Ishikawa (cell line): Measurements from ENCODE around the gene THAP3.

Source experiments
- EGR1 ChIP-seq: IDR thresholded peaks from 2 replicates; pipeline ENCODE4 v1.6.1; 2012
- EP300 ChIP-seq: IDR thresholded peaks from 2 replicates; pipeline ENCODE4 v1.6.1; 2012; ENCODE audit warnings: borderline replicate concordance
- NFIC ChIP-seq: IDR thresholded peaks from 2 replicates; pipeline ENCODE4 v1.6.1; 2012
- RAD21 ChIP-seq: IDR thresholded peaks from 2 replicates; pipeline ENCODE4 v1.6.1; 2012; ENCODE audit warnings: low read depth
- REST ChIP-seq: IDR thresholded peaks from 2 replicates; pipeline ENCODE4 v1.6.1; 2012; ENCODE audit warnings: low read depth, mild to moderate bottlenecking
- TAF1 ChIP-seq: IDR thresholded peaks from 2 replicates; pipeline ENCODE4 v1.6.1; 2012; ENCODE audit warnings: low read depth, mild to moderate bottlenecking

GRCh38 chr1:6673816-6674398 is 49.2 kb downstream of the THAP3 start:
- TF ChIP-seq EP300 = no peak
- no peak for TF ChIP-seq REST
- TF ChIP-seq EGR1 = no peak
- TF ChIP-seq RAD21 = no peak
- TF ChIP-seq TAF1 = no peak
- no peak for TF ChIP-seq NFIC
